Ectodermal cell (in vitro differentiated cells): ENCODE data around the gene AP1M1.

Source experiments
- H3K27ac ChIP-seq: 2 replicates; pipeline ENCODE4 v1.7.0; 2013; ENCODE audit warnings: mild to moderate bottlenecking, low read depth, low read length; ENCODE audit not compliant: insufficient read depth, poor library complexity, severe bottlenecking
- H3K27me3 ChIP-seq: 2 replicates; pipeline ENCODE4 v1.7.0; 2013; ENCODE audit warnings: mild to moderate bottlenecking, low read length; ENCODE audit not compliant: insufficient read depth, control insufficient read depth, poor library complexity, severe bottlenecking
- H3K36me3 ChIP-seq: one replicate; pipeline ENCODE4 v1.7.0; 2013; ENCODE audit warnings: low read length; ENCODE audit not compliant: control insufficient read depth, insufficient read depth
- H3K4me1 ChIP-seq: one replicate; pipeline ENCODE4 v1.7.0; 2013; ENCODE audit warnings: low read length; ENCODE audit not compliant: control insufficient read depth, insufficient read depth
- H3K4me3 ChIP-seq: 2 replicates; pipeline ENCODE4 v1.7.0; 2013; ENCODE audit warnings: low read depth, low read length, control low read depth; ENCODE audit not compliant: insufficient read depth
- H3K9me3 ChIP-seq: 2 replicates; pipeline ENCODE4 v1.7.0; 2013; ENCODE audit warnings: mild to moderate bottlenecking, low read length, moderate library complexity; ENCODE audit not compliant: control insufficient read depth
- WGBS, 2 experiments: methylation state at CpG; one replicate each; pipeline ENCODE4 v1.1.7; 2013; ENCODE audit warnings: missing lambda C conversion rate in 2 of 2; 5-methylcytosine and 5-hydroxymethylcytosine counted together

Gene AP1M1

DNA sequence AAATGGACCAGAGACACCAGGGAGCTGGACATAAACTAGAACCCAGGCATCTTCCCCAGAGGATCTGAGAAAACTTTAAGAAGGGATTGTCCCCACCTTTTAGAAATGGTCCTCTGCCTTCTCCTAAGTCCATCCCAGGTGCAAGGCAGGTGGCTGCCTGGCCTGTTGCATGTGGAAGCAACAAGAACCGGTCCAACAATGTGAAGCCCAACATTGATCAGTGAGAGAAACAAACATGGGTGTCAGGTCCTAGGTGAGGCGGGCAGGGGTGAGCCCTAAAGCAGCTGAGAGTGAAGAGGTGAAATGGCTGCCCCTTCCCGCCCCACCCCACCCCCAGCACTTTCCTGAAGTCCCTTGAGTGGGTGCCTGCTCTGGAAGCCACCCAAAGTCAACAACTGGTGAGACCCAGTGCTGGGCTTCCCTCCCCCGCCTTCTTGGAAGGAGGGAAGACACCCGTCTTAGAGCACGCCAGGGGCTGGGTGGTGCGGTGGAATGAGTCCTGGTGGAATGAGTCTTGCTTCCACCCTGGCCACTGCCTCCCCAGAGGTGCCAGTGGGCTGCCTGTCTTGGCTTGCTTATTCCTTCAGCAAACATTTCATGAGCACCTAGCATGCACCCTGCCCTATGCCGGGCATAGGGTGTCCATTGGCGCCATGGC lies 1.7 kb downstream of the AP1M1 start:
- Histone ChIP-seq H3K4me3 (no peak overlapping the region), H3K36me3 (peaks cover 8% of the 10 kb centered on the region), H3K27ac (no peak overlapping the region), H3K9me3 (no peaks in the 10 kb centered on the region), H3K27me3 (no peaks in the 10 kb centered on the region), H3K4me1 (peaks cover 5% of the 10 kb centered on the region)
- WGBS, 2 experiments = 93 to 96% methylated on average over 9 of the region's 9 CpGs

DNA sequence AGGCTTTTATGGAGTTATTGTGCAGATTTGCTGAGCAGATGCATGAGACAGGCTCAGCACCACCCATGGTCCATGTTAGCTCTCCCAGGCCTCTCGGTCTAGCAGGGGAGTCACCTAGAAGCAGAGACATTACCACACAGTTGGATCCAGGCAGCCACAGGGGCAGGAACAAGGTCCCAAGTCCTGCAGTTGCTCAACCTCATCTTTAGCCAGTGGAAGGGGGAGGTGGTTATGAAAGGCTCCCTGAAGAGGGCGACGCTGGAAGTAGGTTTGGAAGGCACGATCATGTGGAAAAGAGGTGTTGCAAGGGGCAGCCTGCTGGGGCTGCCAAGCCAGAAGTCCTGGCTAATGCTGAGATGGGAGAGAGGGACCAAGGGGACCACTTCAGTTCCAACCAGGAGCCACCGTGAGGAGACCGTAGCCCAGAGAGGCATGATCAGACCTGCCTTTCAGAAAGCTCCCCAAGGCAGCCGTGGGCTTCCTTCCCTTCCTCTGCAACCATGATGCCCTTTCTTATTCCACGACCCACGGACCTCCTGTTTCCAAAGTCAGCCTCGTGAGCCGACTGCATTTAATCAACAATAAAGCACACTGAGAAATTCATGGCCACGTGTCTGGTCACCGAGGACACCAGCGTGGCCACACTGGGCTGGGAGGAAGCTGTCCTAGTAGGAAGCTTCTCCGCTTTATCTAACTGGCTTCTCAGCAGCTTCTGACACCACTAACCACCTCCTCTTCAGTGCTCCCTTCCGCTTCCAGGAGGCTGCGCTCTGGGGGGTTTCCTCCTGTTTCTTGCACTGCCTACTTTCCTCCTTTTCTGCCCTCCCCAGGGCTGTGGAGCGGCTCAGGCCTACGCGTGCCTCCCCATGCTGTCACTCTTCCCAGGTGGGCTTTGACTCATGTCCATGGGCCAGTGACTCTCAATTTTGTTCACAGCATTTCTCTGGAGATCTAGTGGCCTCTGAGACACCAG lies 2.6 kb downstream of the AP1M1 start:
- WGBS, 2 experiments = 93% methylated on average over 20 of the region's 20 CpGs
- H3K9me3 ChIP-seq = no peaks in the 10 kb centered on the region

DNA sequence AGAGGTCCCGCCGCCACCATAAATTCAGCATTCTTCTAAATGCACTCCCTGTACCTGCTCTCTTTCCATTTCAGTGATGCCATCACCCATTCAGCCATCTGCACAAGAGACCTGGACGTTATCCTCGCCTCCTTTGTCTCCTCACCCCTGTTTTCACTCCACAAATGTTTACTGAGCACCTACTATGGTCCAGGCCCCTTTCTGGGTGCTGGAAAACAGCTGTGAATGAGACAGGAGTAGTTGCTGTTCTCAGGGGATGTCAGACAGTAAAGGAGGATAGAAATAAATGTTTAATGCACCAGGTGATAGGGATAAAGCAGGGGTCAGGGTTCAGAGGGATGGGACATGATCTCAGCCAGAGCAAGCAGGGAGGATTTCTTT lies 3.3 kb downstream of the AP1M1 start:
- Histone ChIP-seq H3K27me3 (no peaks in the 10 kb centered on the region), H3K27ac (no peak overlapping the region), H3K4me1 (peaks cover 5% of the 10 kb centered on the region), H3K36me3 (peaks cover 10% of the 10 kb centered on the region), H3K4me3 (no peak overlapping the region), H3K9me3 (no peaks in the 10 kb centered on the region)
- 94 to 99% methylated on average over 4 of the region's 4 CpGs for WGBS, 2 experiments

More for the DNA sequence above, 2.6 kb downstream of the AP1M1 start:
- Histone ChIP-seq H3K27ac (no peak overlapping the region), H3K27me3 (no peaks in the 10 kb centered on the region), H3K4me1 (peaks cover 5% of the 10 kb centered on the region), H3K36me3 (peaks cover 10% of the 10 kb centered on the region), H3K4me3 (no peak overlapping the region)

DNA sequence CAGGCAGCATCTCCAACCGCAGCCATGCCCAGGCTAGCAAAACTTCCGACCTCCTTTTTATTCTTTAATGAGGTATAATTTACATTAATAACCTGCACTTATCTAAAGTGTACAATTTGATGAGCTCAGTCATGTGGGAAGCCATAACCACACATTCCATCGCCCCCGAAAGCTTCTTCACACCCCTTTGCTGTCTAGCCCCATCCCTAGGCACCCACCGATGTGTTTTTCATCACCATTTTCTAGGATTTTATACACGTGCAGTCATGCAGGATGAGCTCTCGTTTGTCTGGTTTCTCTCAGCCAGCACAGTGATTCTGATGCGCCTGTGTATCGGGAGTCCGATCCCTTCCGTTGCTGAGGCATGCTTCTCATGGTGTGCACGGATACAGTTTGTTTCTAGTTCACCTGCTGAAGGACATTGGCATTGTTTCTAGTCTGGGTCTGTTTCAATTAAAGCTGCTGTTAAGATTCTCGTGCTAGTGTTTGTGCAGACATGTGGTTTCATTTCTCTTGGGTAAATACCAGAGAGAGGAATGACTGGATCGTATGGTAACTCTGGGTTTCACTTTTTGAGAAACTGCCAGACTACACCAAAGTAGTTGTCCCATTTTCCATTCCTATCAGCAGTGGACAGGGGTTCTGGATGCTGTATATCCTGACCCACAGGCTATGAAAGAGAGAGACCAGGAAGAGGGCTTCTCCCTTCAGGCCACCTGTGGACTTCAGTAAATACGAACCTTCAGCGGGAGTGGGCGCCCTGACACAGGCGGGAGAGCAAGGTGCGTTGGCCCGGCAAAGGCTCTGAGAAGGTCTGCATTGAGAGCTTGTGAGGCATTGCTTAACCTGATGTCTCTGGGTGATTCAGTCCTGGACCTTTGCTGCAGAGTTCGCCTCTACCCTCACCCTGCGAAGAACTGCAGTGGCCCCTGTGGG lies 4.9 kb downstream of the AP1M1 start:
- Histone ChIP-seq H3K9me3 (no peaks in the 10 kb centered on the region), H3K4me3 (no peak overlapping the region), H3K4me1 (peaks cover 5% of the 10 kb centered on the region), H3K27me3 (no peaks in the 10 kb centered on the region), H3K36me3 (peaks cover 10% of the 10 kb centered on the region), H3K27ac (no peak overlapping the region)
- 92% methylated on average over 21 of the region's 22 CpGs for WGBS, 2 experiments

DNA sequence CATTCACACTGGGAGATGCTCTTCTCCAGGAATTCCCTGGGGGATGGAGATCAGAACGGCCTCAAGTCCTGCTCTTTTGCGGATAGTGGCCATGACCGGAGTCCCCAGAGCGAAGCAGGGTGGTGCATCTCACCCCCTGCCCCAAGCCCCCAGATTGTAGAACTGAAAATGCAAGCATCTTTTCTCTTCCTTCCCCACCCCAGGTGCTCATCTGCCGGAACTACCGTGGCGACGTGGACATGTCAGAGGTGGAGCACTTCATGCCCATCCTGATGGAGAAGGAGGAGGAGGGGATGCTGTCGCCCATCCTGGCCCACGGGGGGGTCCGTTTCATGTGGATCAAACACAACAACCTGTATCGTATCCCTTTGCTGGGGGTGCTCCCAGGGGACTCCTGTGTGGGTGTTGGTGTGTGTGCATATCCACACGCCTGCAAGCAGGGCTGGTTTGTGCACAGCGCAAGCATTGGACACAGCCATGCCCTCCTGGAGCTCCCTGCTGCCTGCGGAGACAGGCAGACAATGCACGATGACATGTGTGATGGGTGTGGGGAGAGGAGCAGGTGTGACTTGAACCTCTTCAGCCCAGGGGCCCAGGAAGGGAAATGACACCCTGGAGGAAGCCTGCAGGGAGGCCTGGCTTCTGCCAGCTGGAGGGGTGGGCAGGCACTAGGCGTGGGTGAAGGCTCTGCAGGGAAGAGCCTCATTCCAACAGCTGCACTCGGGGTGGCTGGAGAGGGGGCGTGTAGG lies 5.7 kb downstream of the AP1M1 start:
- no peaks in the 10 kb centered on the region for H3K9me3 ChIP-seq
- H3K4me3 ChIP-seq = no peak overlapping the region
- WGBS, 2 experiments = 97% methylated on average over 19 of the region's 19 CpGs
- H3K27ac ChIP-seq = no peak overlapping the region
- peaks cover 17% of the 10 kb centered on the region for H3K36me3 ChIP-seq
- H3K27me3 ChIP-seq = no peaks in the 10 kb centered on the region
- H3K4me1 ChIP-seq = peaks cover 5% of the 10 kb centered on the region

DNA sequence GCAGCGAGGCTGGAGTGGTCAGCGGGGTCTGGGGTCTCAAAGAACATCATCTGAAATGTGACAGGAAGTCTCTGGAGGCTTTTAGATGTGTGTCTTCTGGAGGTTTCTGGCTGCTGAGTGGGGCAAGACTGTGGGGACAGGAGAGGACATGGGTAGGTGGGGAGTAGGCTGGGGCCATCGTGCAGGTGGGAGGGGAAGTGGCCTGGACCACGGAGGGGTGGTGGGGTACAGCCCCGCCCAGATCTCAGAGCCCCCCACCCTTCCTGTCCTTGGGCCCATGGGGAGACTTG lies 6.2 kb downstream of the AP1M1 start:
- H3K27me3 ChIP-seq = no peaks in the 10 kb centered on the region
- no peak overlapping the region for H3K27ac ChIP-seq
- H3K9me3 ChIP-seq = no peaks in the 10 kb centered on the region
- WGBS, 2 experiments = 94 to 96% methylated on average over 5 of the region's 5 CpGs
- peaks cover 2% of the 10 kb centered on the region for H3K4me1 ChIP-seq
- H3K36me3 ChIP-seq = peaks cover 19% of the 10 kb centered on the region
- no peak overlapping the region for H3K4me3 ChIP-seq

DNA sequence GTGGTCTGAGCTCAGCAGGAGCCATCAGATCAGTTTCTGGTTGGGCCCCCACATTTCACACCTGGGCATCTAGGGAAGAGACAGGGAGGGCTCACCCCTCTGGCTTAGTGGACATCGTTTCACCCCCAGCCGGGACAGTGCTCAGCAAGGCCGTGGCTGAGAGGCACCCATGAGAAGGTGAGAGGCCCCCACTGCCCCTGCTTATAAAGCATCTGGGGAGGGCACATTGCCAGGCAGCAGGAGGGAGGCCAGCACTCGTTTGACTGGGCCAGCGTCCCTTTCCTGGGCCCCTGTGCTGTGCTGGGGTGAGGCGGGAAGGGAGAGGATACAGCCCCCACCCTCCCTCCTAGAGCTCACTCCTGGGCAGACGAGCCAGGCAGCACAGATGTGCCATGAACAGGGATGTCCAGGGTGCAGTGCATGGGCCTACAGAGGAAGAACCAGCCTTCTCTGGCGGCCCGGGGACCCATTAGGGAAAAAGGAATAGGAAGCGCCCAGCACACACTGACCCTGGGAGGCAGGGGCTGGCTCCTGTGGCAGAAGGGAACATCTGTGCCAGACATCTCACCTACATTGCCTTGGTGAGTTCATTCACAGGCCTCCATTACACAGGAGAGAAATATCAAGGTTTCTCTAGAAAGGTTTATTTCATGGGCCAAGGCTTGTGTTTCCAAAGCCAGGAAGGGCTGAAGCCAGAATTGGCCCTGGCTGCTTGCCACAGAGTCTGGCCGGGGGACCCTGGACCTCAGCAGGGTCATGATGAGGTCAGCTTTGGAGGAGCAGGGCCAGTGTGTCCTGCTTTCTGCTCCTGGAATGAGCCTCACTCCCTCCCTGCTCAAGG lies 7.7 kb downstream of the AP1M1 start:
- H3K36me3 ChIP-seq = peaks cover 26% of the 10 kb centered on the region
- 94 to 96% methylated on average over 11 of the region's 11 CpGs for WGBS, 2 experiments

DNA sequence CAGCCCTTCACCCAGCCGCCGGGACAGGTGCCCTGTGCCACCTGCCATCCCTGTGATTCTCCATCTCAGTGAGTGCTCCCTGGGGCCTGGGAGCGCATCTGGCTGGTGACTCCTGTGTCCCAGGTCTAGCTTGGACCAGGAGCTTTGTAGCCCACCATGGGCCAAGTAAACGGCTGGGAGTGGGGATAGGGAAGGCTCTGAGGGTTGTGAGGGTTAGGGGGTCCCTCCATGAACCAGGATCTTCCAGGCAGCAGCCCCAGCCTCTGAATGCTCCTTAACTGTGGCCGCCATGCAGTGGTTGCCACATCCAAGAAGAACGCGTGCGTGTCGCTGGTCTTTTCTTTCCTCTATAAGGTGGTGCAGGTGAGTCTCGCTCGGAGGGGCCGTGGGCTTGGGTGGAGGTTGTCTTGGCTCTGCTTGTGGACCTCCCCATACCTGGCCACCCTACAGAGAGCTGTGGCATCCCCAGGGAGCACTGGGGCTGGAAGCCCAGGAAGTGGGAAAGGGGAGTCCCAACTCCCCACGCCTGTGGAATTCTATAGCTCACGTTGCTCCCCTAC lies 8.4 kb downstream of the AP1M1 start:
- peaks cover 26% of the 10 kb centered on the region for H3K36me3 ChIP-seq
- WGBS, 2 experiments = 95 to 98% methylated on average over 14 of the region's 14 CpGs
- no peak overlapping the region for H3K27ac ChIP-seq
- H3K9me3 ChIP-seq = no peaks in the 10 kb centered on the region
- H3K4me3 ChIP-seq = no peak overlapping the region
- H3K4me1 ChIP-seq = no peaks in the 10 kb centered on the region
- H3K27me3 ChIP-seq = no peaks in the 10 kb centered on the region

More for the DNA sequence above, 7.7 kb downstream of the AP1M1 start:
- Histone ChIP-seq H3K4me3 (no peak overlapping the region), H3K4me1 (no peaks in the 10 kb centered on the region), H3K27ac (no peak overlapping the region), H3K27me3 (no peaks in the 10 kb centered on the region), H3K9me3 (no peaks in the 10 kb centered on the region)

DNA sequence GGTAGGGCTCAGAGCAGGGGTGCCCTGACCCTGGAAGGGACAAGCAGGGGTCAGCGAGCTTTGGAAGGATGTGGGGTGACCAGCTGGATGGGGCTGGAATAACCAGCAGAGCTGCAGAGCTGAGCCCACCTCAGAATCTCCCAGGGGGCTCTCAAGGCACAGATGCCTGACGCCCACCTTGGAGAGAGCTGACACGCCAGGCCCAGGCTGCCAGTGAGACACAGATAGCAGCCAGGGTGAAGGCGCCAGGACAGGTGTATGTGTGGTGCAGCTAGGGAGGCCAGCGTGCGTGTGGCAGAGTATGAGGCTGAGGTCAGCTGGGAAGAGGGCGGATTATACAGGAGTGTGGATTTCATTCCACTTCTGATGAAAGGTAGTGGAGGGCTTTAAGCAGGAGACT lies 8.9 kb downstream of the AP1M1 start:
- Histone ChIP-seq H3K27ac (no peak overlapping the region), H3K36me3 (peaks cover 26% of the 10 kb centered on the region), H3K4me1 (no peaks in the 10 kb centered on the region), H3K4me3 (no peak overlapping the region), H3K9me3 (no peaks in the 10 kb centered on the region), H3K27me3 (no peaks in the 10 kb centered on the region)
- 93 to 95% methylated on average over 7 of the region's 7 CpGs for WGBS, 2 experiments
